C1 segment of cervical spinal cord (tissue), 14 donors: ENCODE results near the gene CENPB.
A peak's percentile ranks its signal among the peaks of the same experiment; 100 is the strongest.
"Not testable (repeated sequence)": the region's sequence is repeated elsewhere in the genome, so short reads cannot be mapped to it uniquely, and the experiment has no call there.

Source experiments
- DNase-seq, 14 donors: peaks; one replicate each; lab custom pipeline; 2025; lab: John Stamatoyannopoulos, UW

The CENPB gene

GRCh38 chr20:3794168-3794567 is 7.6 kb upstream of the CENPB start:
- not testable (repeated sequence) for DNase-seq

GRCh38 chr20:3789201-3789600 is 2.7 kb upstream of the CENPB start:
- DNase-seq: not testable (repeated sequence)

- no peak for DNase-seq
Measured at GRCh38 chr20:3788685-3789155, 2.2 kb upstream of the CENPB start.

DNA sequence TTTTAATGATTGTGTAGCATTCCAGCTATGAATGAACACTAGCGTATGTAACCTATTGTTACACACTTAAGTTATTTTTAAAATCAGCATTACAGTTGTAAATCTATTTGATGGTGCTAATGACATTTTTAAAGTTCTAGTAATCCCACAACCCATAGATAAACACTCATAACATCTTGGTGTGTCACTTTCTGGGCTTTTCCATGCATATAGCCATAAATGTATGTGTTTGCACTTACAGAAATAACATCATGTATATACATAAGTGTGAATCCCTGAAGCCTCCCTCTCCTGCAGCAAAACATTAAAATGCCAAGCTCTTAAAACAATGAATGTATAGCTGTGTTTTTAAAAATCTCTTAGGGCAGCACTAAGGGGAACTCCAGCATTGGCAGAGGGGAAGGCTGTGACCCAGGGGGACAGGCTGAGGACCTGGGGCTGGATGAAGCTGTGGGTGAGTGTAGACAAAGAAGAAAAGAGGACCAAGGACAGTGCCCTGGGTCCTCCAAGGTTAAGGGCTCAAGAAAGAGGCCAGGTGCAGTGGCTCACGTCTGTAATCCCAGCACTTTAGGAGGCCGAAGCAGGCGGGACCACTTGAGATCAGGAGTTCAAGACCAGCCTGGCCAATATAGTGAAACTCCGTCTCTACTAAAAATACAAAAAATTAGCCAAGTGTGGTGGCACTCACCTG is 929 bp upstream of the CENPB start:
- DNase-seq: no peak

DNA sequence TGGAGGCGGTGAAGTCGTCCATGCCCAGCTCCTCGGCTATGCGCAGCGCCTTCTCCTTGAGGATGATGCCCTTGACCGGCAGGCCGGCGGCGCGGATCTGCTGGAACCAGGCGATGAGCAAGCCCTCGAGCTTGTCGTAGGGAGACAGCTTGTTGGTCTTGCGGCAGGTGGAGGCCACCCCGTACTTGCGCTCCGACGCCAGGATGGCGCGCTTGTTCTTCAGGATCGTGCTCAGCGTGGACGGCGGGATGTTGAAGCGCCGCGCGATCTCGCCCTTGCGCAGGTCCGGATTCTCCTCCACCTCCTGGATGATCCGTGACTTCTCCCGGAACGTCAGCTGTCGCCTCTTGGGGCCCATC is 435 bp downstream of the CENPB start:
- peak in 4 of 14 donors; percentile 17 to 47 (median 40) for DNase-seq

DNA sequence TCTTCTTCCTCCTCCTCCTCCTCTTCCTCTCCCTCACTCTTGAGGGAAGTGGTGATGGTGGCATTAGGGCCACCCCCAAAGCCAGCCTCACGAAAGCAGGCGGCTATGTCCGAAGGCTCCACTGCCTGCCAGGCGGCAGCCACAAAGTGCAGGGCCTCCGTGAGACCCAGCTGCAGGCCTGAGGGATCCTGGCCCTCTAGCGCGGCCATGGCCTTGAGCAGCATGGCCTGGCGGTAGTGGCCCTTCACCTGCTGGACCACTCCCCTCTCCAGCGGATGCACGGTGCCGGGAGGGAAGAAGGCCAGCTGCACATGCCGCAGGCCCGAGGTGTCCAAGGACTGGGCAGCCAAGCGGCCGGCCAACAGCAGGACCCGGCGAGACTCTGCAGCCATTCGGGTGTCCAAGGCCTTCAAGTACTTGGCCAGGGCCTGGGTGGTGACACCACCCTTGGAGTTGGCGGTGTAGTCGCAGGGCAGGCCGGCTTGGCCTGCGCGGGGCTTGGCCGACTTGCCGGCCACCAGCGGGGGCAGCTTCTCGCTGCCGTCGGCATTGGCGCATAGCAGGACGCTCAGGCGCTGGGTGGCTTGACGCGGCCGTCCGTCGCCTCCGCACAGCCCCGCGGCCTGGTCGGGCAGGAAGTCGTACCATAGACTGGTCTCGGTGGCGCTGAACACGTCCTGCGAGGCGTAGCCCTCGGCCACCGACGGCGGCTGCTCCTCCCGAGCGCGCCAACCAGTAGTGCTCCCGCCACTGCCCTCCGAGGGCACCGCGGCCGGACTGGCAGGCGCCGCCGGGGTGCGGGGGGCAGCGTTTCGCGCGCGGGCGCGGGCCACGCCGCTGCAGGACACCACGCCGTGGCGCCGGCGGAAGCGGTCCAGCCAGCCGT is 1.1 kb downstream of the CENPB start:
- DNase-seq: no peak

- DNase-seq: no peak
Measured at GRCh38 chr20:3784863-3785239, 1.7 kb downstream of the CENPB start.

DNA sequence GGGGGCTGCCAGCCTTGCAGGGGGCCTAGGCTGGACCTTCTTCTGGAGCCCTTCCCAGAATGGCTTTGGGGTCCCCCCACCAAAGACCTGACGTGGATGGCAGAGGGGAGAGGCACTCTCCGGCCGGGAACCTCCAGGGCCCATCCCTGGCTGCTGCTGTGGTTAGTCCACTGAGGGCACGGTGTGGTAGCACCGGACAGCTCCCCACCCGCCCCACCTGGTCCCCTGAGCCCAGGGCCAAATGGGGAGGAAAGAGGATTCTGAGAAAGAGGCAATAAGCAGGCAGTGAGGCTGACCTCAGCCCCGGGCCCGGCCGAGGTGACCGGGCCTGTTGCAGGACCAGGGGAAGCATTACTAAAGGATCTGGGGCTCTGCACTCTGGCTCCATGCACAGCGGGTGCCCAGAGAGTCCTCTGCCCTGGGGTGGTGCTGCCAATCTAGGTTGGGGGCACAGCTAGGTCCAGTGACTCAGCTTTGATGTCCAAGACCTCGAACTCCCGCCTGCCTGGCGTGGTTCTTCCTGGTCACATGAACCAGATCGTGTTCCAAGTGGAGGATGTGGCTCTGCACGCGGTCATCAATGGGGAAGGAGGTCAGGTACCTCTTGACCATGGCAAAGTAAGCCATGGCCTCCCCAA is 2.2 kb downstream of the CENPB start:
- no peak for DNase-seq

GRCh38 chr20:3783511-3784195 is 2.9 kb downstream of the CENPB start:
- DNase-seq: peak in 5 of 14 donors; percentile 20 to 61 (median 45)

DNA sequence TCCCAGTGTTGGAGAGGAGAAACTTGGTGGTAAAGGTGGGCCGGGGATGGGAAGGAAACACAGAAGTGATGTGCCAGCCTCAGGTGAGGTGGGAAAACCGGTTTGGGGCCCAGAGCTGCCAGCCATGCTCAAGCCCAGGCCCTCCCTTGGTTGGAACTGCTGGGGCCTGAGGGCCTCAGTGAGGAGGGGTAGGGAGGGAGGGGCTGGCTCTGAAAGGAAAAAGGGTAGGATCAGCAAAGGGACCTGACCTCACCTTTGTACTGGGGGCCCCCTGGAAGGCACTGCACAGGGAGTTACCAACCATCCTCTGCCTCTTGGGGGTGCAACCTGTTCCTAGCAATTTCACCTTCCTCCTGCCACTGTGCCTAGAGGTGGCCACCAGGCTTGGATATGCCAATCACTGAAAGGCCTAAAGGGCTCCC is 3.5 kb downstream of the CENPB start:
- DNase-seq: no peak

DNA sequence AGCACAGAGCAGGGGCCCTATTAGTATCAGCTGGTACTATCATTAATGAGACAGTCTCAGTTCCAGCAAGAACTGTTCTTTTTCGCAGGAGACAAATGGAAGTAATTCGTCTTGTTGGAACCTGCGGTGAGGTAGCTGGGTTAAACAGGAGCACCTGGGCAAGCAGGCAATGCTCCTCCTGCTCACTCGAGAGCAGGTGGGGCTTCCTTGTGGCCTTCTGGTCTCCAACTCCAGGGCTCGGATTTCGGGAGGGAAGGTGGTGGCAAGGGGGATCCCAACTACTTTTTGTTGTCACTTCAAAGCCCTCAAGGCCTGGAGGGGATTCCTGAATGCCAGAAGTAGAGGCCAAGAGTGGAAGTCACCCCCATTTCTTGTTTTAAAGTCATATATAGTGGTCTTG is 3.9 kb downstream of the CENPB start:
- DNase-seq: no peak

DNA sequence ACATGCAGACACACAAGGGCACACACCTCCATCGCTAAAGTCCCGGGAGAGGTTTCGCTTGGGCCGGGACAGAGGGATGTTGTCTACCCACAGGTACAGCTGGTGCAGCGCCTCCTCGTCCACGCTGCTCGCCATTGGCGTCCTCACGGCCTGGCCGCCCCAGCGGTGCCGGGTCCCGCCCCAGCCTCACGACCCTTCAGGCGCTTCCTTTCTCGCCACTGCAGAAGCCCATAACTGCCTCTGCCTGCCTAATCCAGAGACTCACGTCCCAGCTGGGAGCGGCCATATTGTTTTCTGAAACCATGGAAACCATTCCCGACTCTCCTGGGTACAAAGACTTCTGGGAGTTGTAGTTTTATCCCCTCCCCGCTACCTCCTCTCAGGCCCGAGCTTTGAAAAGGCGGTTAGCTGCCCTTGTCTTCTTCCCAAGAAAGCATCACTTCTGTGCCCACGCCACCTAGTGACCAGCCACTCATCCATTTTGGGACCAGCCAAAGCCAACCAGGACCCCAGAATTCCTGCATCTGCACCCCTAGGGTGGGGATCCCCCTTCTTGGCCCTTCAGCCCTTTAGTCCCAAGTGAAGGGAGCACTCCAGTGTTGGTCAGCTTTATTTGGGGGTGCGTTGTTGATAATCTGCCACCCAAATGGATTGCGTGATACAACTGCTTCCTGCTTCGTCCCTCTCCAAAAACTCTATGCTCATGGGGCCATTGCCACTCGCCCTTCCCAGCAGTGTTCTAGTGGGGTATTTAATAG is 5.2 kb downstream of the CENPB start, which contains the start of gene SPEF1:
Gene SPEF1 (minus strand): TSS at position 296 of the 758 bp plus-strand sequence. CDS start 161 bp downstream, at position 135.
- DNase-seq: peak in 12 of 14 donors; percentile 28 to 90 (median 58)

DNA sequence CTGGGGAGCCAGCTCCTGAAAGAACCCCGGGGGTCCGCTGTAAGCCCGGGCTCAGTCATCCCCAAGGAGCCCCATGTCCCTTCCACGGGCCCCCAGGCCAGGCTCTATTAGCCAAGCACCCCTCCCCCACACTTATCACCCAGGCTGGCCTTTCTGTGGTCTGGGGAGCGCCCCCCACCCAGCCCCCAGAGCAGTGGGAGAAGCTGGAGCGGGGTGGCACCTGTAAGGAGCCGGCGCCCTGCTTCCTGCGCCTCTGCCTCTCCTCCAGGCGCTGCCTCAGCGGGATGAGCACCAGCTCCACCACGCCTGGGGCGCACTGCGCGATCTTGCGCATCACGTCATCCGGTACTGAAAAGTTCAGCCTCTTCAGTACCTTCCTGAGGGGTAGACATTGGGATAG is 7.6 kb downstream of the CENPB start:
- no peak for DNase-seq

- DNase-seq: peak in 2 of 14 donors; percentile 17 to 21
Measured at GRCh38 chr20:3777716-3778629, 8.6 kb downstream of the CENPB start.

GRCh38 chr20:3777381-3777715 is 9.2 kb downstream of the CENPB start:
- DNase-seq: no peak

DNA sequence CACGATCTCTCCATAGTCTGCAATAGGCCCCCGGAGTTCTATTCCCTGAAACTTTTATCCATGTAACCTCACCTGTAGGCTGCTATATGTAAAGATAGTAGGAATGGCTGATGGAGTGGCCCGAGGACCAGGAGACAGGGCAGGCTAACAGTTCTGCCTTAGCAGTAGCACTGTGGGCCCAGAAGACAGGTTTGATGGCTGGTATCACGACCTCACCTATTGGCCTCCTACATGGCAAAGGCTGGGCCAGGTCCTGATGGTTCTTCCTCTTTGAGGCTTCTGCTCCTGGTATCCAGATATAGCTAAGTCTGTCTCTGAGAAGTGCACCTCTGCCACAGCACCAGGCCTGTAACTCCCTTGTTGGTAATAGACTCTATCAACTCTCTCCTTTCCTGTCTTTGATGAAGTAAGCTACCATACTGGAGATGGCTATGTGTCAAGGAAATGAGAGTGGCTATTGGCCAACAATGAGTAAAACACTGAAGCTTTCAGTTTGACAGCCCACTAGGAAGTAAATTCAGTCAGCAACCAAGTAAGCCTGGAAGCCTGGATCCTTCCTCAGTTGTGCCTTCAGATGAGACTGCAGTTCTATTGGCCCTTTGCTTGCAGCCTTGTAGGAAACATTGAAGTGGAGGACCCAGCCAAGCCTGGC is 11.0 kb downstream of the CENPB start:
- DNase-seq: no peak

DNA sequence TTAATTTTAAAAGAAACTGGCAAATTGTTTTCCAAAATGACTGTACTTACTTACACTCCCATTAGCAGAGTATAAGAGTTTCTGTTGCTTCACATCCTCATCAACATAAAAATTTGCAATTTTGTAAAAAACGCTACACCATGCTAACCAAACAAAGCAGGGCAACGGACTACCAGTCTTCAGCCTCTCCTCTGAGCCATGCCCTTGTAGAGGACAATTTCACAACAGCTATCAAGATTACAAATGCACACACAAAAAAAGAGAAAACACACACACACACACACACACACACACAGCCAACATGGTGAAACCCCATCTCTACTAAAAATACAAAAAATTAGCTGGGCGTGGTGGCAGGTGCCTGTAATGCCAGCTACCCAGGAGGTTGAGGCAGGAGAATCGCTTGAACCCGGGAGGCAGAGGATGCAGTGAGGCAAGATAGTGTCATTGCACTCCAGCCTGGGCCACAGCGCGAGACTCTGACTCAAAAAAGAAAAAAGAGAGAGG is 14.9 kb downstream of the CENPB start:
- no peak for DNase-seq

DNA sequence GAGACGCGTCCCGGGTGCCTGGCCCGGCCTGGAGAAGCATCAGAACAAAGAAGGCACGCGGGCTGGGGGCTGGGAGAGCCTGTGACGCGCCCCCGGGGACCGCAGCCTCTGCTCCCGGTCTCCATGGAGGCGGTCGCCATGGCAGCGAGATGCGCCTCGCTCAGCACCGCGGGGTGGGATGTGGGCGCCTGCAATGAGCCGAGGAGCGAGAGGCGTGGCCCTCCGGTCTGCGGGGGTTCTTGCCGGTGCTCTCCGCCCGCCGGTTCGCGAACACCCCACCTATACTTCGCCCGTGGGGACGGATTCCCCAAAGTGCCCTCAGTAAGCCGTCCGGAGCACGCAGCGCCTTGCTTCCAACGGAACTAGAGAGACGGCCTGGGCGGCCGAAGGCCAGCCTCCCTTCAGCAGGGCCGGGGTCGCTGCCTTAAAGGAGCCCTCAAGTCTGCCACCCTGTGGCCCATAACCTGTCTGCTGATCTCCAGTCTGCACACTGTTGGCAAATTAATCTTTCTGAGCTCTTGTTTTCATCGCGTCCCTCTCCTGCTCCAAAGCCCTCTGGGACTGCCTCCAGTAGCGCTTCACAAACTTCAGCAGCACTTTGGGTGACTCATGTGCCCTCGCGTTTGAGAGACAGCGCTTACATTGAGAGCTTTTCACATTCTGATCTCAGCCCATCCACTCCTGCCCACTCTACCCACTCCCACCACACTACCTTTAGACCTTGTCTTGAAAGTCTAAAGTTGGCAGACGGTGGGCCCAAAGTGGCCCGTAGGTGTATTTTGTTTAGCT is 18.0 kb downstream of the CENPB start:
- DNase-seq: peak in 10 of 14 donors; percentile 56 to 84 (median 76)
